Hypothalamus (tissue), 51 donors: ENCODE data around the gene SH3BGR.

Experiments
- DNase-seq, 51 donors: peaks; one replicate each; lab custom pipeline; 2025; lab: John Stamatoyannopoulos, UW

Gene SH3BGR

DNA sequence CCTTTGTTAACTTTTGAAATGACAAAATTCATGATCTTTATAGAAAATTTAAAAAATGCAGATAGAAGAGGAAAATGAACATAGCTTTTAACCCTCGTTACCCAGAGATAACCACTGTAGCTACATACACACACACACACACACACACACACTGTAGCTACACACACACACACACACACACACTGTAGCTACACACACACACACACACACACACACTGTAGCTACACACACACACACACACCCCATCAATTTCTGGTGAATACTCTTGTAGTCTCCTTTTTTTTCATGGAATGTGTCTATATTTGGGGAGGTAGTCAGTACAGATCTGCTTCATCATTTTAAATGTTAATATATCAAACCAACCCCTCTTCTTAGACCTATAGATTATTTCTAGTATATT is 58.5 kb downstream of the SH3BGR start:
- no peak for DNase-seq

DNA sequence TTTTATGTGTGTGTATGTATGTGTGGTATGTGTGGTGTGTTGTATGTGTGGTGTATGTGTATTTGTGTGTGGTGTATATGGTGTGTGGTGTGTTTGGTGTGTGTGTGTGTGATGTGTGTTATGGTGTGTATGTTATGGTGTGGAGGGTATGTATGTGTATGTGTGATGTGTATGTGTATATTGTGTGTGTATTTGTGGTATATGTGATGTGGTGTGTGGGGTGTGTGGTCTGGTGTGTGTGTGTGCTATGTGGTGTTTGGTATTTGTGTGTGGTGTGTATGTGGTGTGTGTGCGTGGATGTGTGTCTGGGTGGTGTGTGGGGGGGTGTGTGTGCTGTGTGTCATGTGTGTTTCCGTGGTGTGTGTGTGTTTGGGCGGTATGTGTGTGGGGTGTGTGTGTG is 59.3 kb downstream of the SH3BGR start:
- DNase-seq, result no peak

DNA sequence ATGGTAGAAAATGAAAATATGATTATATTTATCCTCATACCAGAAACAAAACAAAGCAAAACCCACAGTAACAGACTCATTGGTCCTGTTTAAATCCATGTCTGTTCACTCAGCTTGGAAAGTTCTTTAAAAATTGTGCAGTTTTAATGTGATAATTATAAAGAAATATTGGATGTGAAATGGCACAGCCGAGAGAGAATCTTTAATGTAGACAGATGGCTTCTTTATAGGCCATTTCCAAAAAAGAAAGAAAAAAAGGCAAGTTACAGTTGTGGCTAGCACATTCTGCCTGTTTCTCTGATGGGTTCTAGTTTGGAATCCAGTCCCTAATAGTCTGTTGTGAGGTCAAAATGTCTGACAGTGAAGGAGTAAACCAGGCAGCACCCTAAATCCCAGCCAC is 62.0 kb downstream of the SH3BGR start:
- DNase-seq, result no peak

DNA sequence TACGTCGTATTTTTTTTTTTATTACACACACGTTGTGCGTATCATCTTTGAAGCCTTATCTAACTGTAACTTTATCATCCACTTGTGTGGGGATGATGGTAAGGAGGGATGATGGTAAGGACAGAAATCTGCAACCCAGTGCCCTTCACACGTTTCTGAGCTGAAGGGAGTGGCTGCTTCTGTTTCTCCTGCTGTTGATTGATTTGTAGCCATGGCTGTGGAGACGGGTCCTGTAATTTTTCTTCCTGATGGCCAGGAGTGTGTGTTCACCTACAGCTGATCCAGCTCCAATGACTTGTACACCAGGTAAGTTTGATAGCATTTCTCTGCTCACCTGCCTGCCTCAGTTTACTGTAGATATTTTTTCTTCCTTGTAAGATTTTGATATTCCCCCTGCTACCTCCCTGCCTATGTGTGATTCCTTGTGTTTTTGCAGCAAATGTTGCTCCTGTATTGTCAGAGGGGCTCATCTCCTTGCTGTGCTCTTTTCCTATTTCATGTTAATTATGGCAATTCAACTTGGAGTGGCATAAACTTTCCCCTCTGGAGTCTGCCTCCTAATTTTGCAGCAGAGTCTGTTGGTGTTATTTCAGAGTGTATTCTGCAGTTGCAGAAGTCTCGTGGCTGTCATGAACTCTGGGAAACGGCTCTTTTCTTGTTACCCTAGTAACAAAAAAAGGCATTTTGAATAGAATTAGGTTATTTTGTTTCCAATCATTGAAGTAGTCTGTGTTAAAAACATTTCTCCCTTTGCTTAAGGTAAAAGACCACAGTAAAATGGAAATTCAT is 64.1 kb downstream of the SH3BGR start:
- peak in 1 of 51 donors; percentile 19 for DNase-seq

DNA sequence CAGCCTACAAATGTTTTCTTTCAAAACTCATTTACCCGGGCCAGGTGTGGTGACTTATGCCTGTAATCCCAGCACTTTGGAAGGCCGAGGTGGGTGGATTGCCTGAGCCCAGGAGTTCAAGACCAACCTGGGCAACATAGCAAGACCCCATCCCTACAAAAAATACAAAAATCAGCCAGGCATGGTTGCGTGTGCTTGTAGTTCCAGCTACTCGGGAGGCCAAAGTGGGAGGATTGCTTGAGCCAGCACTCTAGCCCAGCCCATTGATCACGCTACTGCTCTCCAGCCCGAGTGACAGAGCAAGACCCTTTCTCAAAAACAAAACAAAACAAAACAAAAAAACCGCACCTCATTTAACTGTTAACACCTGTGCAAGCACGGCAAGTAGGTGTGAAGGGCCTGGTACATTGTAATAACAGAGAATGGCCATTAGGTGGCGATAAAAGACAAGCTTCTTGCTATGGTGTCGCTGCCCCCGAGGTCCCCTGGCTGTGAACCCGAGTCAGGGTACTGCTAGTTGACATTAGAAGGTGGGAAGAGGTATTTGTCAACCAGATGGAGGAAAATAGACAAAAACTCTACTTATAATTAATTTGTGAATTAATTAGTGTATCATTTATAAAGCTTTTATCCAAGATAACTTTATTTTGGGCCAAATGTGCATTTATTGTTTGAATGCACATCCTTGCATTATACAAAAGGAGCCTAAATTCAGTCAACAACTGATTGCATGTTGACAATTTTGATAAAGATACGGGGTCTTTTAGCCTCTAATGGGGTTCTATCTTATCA is 66.5 kb downstream of the SH3BGR start:
- peak in 25 of 51 donors; percentile 2 to 72 (median 23) for DNase-seq

DNA sequence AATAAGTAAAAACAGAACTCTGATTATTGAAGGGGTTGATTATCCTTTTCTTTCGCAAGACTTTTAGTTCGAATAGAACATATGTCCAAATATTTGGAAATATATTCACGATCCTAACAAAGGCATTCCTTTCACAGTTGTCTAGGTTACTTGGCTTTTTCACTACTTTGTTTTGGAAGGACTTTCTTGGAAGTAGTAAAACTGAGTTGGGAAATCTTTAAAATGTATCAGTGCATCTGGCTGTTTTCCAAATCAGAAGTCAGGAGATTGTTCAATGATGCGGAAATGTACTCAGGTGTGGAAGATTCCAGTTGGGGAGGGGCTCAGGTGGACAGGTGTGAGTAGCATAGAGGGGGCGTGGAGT is 67.1 kb downstream of the SH3BGR start:
- DNase-seq, result no peak

DNA sequence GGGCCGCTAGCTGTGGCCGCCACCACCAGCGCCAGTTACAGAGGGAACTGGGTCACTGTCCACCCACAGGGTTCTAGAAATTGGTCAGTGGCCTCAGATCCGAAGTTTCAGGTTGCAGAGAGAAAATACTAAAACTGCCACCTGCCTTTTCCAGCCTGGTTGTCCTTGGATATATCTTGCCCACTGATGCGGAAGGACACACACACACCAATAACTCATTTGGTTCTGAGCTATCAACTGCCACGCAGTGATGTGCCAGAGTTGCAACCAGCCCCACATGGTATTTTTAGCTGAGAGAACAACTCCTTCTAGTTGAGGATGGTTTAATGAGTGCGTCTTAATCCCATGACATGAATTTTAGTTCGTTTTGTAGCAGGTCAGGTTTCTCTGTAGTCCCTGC is 68.1 kb downstream of the SH3BGR start:
- no peak for DNase-seq

DNA sequence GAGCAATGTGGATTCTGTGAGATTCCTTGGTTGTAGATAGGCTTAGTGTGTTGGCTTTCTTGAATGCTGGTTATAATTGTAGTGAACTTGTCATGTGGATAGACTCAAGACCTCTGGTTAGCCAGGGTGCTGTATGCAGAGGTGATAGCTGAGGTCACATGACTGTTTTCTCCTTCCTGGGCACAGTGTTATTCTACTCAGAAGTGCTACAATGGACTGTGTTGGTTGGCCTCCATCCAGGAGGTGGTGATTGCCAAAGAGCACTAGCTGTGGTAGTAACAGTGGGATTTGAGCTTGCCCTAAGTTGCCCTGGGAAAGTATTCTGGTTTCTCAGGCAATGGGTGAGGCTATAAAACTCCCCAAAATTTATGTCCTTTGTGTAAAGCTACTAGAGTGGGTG is 71.6 kb downstream of the SH3BGR start:
- DNase-seq, result peak in 7 of 51 donors; percentile 2 to 13 (median 10)

DNA sequence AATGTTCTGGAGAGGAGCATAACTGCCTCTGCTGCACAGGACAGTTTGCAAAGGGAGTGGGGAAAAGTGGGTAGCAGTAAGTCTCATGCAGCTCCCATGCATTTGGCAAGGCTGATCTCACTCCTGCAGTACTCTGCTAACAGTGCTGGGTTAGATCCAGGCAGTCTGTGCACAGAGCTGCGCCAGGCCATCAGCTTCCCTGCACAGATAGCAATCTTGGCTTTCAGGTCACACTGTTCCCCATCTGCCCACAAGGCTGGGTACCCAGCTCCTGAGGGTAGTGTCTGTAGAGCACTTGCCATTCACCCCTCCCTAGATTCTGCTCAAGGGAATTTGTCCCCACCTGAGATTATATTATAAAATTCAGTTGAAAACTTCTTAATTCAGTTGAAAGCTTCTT is 72.1 kb downstream of the SH3BGR start:
- peak in 1 of 51 donors; percentile 4 for DNase-seq

DNA sequence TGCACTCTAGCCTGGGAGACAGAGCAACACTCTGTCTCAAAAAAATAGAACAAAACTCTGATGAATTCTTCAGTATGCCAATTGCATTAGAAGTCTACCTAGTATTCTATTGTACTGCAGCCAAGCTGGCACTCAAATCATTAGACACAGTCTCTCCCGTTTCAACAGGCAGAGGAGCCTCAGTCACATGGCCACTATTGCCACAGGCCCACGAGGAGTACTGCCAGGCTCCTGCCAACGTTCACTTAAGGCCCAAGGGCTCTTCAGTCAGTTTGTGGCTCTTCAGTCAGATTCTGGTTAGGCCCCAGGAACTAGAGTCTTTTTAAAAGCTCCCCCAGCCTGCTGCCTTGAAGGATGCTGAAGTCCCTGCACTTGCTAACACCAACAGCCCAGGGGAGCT is 73.4 kb downstream of the SH3BGR start:
- peak in 16 of 51 donors; percentile 3 to 53 (median 18) for DNase-seq

DNA sequence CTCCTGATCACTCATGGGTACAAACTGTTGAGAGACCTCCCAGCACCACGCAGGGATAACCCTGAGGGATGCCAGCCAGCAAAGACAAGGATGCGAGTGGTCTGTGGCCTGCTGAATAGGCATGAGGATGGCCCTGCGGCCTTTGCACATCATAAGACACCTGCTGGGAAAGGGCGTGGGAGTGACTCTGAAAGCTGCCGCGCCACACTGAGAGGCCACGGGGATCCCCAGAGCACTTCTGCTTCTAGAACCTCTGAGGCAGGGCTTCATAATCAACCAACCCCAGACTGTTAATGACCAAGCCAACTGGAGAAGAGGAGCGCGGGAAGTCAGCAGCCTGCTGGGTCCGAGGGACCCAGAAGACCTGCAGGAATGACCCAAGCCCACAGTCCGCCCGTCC is 73.8 kb downstream of the SH3BGR start:
- no peak for DNase-seq

DNA sequence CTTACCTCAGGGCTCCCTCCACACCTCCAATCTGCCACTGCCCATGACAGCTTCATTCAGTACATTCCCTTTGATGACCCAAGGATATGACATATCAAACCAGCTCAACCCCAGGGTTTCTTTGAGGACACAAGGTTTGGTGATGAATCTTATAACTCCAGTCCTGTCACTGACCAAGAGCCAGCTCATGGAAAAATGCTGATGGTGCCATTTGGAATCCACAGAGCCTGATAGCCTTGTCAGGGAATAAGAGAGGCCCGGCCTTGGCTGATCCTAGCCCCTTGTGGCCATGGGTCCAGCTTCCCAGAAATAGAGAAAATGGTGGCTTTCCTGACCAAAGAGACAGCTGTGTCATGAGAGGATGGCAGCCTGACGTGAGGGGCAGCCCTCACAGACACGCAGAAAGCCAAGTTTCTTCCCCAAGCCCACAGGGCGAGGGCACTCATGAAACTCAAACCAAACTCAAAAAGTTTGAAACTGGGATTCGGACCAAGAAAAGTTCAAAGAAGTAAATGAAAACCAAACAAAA is 75.4 kb downstream of the SH3BGR start:
- DNase-seq, result no peak

DNA sequence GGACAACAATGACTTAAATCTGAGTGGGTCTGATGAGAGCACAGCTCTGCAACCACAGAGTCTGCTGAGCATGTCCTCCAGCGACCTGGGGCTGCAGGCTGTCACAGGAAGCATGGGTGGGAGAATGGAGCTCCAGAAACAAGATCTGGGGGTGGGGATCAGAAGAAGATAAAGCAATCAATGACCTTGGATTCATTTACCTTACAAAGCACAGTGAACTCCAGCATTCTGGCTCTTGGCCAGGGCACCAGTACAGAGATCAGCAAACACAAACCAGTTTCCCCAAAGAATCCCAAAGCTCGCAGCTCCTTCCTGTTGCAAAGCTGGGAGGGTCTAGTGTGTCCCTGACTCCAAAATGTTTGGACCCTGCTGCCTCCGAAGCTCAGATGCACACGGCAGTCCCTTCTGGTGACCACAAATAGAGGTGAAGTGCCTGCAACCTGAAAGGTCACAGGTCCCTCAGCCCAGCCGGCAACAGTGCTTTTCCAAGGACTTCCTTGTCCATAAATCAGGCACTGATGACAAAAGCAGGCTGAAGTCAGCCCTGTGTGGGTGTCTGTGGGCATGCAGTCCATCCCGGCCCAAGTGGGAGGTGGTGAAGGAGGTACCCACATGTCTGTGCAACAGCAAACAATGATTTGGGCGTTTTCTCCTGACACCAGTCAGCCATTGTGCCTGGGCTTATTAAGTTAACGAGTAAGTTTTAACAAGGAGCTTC is 76.1 kb downstream of the SH3BGR start:
- DNase-seq, result no peak

DNA sequence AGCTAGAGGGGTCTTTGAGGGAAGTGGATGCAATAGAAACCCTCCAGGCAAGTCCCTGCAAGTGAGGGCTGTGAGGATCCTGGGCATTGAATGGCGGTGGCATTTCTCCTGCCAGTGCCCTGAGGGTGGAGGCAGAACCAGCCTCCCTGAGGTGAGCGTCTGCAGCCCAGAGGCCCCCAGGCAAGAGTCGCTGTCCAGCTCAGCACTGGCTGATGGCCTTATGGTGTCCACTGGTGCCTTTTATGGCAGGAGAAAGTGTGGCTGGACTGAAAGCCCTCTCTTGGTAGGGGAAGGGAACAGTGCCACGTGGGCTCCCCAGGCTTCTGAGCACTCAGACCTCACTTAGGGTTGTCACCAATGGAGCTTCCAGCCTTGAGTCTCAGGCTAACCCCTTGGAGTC is 77.3 kb downstream of the SH3BGR start:
- no peak for DNase-seq

DNA sequence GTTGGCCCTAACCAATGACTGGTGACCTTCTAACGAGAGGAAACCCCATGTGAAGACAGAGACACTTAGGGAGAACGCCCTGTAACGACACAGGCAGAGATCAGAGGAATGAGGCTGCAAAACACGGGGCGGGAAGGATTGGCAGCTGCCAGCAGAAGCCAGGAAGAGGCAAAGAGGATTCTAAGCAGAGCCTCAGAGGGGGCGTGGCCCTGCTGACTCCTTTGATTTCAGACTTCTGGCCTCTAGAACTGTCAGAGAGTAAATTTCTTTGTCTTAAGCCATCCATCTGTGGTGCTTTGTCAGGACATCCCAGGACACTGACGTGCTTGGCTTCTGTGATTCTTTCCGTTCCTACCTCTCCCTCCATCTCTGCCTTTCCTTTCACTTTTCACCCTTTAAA is 79.3 kb downstream of the SH3BGR start:
- DNase-seq, result no peak

DNA sequence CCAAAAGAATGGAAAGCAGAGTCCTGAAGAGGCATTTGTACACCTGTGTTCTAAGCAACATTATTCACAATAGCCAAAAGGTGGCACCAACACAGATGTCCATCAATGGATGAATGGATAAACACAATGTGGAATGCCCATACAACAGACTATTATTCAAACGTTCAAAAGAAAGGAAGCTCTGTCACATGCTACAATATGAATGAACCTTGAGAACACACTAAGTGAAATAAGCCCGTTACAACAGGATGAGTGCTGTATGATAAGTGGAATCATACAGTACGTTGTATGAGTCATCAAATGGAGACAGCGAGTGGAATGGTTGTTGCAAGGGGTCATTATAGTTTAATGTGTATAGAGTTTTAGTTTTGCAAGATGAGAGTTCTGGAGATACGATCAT is 80.1 kb downstream of the SH3BGR start:
- DNase-seq, result no peak

DNA sequence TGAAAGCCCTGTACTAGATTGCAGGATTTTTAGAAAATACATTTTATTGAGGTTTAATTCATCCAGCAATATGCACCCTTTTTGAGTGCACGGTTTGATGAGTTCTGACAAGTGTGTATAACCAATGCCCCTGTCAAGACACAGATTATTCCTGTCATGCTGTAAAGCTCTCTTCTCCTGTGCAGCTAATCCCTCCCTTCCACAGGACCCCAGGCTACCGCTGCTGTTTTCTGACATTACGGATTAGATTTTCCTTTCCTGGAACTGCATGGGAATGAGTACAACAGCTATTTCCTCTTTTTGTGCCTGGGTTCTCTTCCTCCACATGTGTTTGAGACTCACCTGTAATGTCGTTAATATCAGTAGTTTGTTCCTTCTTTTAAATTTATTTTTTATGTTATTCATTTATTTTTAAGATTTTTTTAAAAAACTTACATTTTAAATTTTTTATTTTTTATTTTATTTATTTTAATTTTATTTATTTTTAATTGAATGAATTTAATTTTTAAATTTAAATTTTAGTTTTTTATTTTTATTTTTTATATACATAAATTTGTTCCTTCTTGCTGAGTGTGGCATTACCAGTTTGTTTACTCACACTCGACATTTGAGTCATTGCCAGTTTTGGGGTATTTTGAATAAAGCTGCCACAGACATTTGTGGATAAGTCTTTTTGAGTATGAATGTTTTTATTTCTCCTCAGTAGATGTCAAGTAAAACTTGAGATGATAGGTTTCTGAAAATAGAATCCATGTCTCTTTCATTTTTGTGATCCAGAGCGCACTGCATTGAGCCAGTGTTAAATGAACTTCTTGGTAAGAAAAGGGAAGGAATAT is 82.0 kb downstream of the SH3BGR start:
- DNase-seq, result no peak

DNA sequence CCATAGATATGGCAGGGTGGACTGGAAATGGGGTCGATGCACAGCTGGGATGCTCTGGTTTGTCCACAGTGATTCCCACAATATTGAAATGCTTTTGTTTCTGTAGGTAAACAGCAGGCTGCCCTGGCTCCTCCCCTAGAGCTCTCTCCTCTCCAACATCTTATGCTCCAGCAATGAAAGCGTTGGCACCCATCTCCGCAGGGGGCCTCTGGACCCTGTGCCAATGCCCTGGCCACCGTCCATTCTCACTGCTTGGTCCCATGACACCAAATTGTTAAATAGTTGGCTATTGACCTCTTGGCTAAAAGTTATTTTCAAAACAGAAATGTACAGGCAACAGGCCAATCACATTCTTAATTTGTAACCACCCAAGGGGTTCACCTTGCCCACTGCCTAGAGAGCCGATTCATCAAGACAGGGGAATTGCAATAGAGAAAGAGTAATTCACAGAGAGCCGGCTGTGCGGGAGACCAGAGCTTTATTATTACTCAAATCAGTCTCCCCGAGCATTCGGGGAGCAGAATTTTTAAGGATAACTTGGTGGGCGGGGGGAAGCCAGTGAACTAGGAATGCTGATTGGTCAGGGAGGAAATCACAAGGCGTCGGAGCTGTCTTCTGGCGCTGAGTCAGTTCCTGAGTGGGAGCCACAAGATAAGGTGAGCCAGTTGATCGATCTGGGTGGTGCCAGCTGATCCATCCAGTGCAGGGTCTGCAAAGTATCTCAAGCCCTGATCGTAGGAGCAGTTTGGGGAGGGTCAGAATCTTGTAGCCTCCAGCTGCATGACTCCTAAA is 84.1 kb downstream of the SH3BGR start:
- no peak for DNase-seq

DNA sequence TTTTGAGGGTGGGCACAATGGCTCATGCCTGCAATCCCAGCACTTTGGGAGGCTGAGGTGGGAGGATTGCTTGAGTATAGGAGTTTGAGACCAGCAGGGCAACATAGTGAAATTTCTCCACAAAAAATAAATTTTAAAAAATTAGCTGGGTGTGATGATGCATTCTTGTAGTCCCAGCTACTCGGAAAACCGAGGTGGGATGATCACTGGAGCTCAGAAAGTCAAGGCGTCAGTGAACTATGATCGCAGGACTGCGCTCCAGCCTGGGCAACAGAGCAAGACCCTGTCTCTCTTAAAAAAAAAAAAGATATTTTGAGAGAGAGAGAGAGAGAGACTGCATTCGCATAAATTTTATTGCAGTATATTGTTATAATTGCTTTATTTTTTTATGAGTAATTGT is 85.1 kb downstream of the SH3BGR start:
- DNase-seq, result no peak

DNA sequence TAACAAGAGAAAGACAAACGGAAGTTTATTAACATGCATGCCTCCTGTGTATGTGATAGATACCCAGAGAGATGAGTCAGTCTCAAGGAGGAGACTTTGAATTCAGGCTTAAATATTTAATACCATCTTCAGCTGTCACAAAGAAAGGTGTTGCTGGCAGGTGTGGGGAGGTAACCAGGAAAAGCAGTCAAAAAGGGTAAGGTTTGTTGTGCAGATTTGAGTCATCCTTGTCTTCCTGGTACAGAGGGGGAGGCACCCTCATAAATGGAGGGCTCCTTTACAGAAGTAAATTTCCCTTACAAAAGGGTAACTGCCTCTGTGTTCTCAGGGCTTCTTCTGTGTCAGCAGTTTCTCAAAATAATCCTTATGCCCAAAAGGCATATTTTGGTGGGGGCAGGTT is 85.8 kb downstream of the SH3BGR start:
- no peak for DNase-seq
